Measurements from ENCODE around the gene MALT1. TPM values are rescaled to one million over a fixed set of nuclear protein-coding genes. Genes with fewer than 3 reads are reported as not detected.

MALT1 gene
- total RNA-seq, 1 experiment from 2014 or later: 34.0 TPM

DNA sequence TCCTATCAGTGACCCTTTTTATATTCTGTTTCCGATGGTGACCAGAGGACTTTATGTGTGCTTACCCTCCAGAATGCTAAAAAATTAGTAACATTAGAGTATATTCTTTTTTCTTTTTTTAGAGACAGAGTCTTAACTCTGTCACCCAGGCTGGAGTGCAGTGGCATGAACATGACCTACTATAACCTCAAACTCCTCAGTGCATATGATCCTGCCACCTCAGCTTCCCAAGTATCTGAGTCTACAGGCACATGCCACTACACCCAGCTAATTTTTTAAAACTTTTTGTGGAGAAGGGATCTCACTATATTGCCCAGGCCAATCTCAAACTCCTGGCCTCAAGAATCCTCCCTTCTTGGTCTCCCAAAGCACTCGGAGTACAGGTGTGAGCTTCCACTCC is 74.6 kb downstream of the MALT1 start:
- Histone ChIP-seq H3K4me3 (ENCODE audit: low read depth in 2 of 2, low read length in 2 of 2) (no peak overlapping the region), H3K27me3 (ENCODE audit: control insufficient read depth, insufficient read depth, low read length) (no peaks in the 10 kb centered on the region), H3K4me1 (ENCODE audit: control insufficient read depth, insufficient read depth, low read length) (no peaks in the 10 kb centered on the region), H3K36me3 (ENCODE audit: control insufficient read depth, insufficient read depth, low read length) (peaks cover 3% of the 10 kb centered on the region), H3K9me3 (ENCODE audit: control insufficient read depth, insufficient read depth, low read depth, low read length) (no peaks in the 10 kb centered on the region), H3K27ac (ENCODE audit: low read length) (no peak overlapping the region)
- ChIA-PET CTCF (no interaction called here), POLR2A (no interaction called here)
- ATAC-seq (no peak), DNase-seq (ENCODE audit: low read depth, low spot score) (no peak)
- no peak for TF ChIP-seq SIN3A (IDR thresholded peaks at IDR 0.05; ENCODE audit: borderline replicate concordance, insufficient read depth, low read depth, low read length)
- no peak for TF ChIP-seq POLR2AphosphoS5 (IDR thresholded peaks at IDR 0.05; ENCODE audit: low read depth, low read length)
- TF ChIP-seq, protein P1, sequence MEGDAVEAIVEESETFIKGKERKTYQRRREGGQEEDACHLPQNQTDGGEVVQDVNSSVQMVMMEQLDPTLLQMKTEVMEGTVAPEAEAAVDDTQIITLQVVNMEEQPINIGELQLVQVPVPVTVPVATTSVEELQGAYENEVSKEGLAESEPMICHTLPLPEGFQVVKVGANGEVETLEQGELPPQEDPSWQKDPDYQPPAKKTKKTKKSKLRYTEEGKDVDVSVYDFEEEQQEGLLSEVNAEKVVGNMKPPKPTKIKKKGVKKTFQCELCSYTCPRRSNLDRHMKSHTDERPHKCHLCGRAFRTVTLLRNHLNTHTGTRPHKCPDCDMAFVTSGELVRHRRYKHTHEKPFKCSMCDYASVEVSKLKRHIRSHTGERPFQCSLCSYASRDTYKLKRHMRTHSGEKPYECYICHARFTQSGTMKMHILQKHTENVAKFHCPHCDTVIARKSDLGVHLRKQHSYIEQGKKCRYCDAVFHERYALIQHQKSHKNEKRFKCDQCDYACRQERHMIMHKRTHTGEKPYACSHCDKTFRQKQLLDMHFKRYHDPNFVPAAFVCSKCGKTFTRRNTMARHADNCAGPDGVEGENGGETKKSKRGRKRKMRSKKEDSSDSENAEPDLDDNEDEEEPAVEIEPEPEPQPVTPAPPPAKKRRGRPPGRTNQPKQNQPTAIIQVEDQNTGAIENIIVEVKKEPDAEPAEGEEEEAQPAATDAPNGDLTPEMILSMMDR (IDR thresholded peaks at IDR 0.05): no peak
- TF ChIP-seq, protein P2, sequence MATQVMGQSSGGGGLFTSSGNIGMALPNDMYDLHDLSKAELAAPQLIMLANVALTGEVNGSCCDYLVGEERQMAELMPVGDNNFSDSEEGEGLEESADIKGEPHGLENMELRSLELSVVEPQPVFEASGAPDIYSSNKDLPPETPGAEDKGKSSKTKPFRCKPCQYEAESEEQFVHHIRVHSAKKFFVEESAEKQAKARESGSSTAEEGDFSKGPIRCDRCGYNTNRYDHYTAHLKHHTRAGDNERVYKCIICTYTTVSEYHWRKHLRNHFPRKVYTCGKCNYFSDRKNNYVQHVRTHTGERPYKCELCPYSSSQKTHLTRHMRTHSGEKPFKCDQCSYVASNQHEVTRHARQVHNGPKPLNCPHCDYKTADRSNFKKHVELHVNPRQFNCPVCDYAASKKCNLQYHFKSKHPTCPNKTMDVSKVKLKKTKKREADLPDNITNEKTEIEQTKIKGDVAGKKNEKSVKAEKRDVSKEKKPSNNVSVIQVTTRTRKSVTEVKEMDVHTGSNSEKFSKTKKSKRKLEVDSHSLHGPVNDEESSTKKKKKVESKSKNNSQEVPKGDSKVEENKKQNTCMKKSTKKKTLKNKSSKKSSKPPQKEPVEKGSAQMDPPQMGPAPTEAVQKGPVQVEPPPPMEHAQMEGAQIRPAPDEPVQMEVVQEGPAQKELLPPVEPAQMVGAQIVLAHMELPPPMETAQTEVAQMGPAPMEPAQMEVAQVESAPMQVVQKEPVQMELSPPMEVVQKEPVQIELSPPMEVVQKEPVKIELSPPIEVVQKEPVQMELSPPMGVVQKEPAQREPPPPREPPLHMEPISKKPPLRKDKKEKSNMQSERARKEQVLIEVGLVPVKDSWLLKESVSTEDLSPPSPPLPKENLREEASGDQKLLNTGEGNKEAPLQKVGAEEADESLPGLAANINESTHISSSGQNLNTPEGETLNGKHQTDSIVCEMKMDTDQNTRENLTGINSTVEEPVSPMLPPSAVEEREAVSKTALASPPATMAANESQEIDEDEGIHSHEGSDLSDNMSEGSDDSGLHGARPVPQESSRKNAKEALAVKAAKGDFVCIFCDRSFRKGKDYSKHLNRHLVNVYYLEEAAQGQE (IDR thresholded peaks at IDR 0.05; ENCODE audit: insufficient read depth in 1 of 2, low read depth in 2 of 2, low read length in 1 of 2): no peak
- intact Hi-C loops (cut with micrococcal nuclease; ENCODE audit: unreplicated experiment): no loop called here
- BruUV-seq (replicated peaks): no TSS peak
- in situ Hi-C loops (cut with HindIII; ENCODE audit: low pct_unique_long_range_greater_than_20kb, low sequenced_read_pairs): no loop called here

DNA sequence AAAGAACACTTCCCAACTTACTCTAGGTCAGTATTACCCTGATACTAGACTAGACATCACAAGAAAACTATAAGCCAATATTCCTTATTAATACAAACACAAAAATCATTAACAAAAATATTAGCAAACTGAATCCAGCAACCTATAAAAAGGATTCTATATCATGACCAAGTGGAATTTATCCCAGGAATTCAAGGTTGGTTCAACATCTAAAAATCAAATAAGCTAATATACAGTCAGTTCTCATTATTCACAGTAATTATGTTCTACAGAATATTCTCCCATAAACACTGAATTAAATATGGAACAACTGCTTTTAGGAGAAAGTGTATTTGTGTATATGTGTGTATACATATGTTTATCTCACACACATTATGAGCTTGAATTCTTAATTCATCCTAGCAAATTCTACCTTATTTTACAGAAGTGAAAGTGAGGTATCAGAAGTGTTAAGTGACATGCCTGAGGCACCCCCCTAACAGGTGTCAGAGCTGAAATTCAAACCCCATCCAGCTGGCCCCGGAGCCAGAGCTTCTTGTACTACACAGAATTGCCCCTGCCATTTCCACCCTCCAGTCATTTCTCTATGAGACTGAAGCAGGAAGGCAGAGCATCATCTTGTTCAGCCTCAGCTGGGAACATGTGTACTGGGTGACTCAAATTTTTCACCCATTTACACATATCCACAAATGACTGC is 77.8 kb downstream of the MALT1 start:
- Histone ChIP-seq H3K27ac (ENCODE audit: low read length) (no peak overlapping the region), H3K9me3 (ENCODE audit: control insufficient read depth, insufficient read depth, low read depth, low read length) (no peaks in the 10 kb centered on the region), H3K4me1 (ENCODE audit: control insufficient read depth, insufficient read depth, low read length) (no peaks in the 10 kb centered on the region), H3K4me3 (ENCODE audit: low read depth in 2 of 2, low read length in 2 of 2) (no peak overlapping the region), H3K36me3 (ENCODE audit: control insufficient read depth, insufficient read depth, low read length) (peaks cover 3% of the 10 kb centered on the region), H3K27me3 (ENCODE audit: control insufficient read depth, insufficient read depth, low read length) (no peaks in the 10 kb centered on the region)
- in situ Hi-C loops (cut with HindIII; ENCODE audit: low pct_unique_long_range_greater_than_20kb, low sequenced_read_pairs) (no loop called here), intact Hi-C loops (cut with micrococcal nuclease; ENCODE audit: unreplicated experiment) (no loop called here)
- ChIA-PET POLR2A (no interaction called here), CTCF (no interaction called here)
- ATAC-seq (no peak), DNase-seq (ENCODE audit: low read depth, low spot score) (no peak)
- BruUV-seq (replicated peaks): no TSS peak
- TF ChIP-seq SIN3A (IDR thresholded peaks at IDR 0.05; ENCODE audit: borderline replicate concordance, insufficient read depth, low read depth, low read length) (no peak), TCF7L2 (IDR thresholded peaks at IDR 0.05; ENCODE audit: low read depth, low read length) (no peak), POLR2AphosphoS5 (IDR thresholded peaks at IDR 0.05; ENCODE audit: low read depth, low read length) (no peak)
- TF ChIP-seq, protein P1 (IDR thresholded peaks at IDR 0.05): no peak
- TF ChIP-seq, protein P2 (IDR thresholded peaks at IDR 0.05; ENCODE audit: insufficient read depth in 1 of 2, low read depth in 2 of 2, low read length in 1 of 2): no peak
